Esophagus squamous epithelium (tissue), 4 donors: Measurements from ENCODE around the gene CER1.

Experiments used
- POLR2A ChIP-seq, 4 donors: fragments of 450-650 bp; IDR thresholded peaks; one replicate each; pipeline ENCODE4 v1.6.1; 2017; ENCODE audit warnings: antibody characterized with exemption in 4 of 4, mild to moderate bottlenecking in 4 of 4, moderate library complexity in 3 of 4
- TF ChIP-seq, protein P1 (sequence below), 6 experiments: fragments of 450-650 bp in 4 of 6; fragments of 200-600 bp in 2 of 6; sonication (generic) in 2 of 6; IDR thresholded peaks; one replicate each; pipeline ENCODE4 v1.5.1; 2016 to 2019; ENCODE audit warnings: antibody characterized with exemption in 6 of 6, mild to moderate bottlenecking in 4 of 6, moderate library complexity in 4 of 6

DNA sequence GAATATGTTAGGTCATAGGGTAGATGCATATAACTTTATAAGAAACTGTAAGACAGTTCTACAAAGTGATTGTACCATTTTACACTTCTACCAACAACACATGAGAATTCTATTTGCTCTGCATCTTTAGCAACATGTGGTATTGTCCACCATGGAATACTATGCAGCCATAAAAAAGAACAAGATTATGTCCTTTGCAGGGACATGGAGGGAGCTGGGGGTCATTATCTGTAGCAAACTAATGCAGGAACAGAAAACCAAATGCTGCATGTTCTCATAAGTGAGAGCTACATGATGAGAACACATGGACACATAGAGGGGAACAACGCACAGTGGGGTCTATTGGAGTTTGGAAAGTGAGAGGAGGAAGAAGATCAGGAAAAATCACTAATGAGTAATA is 22.2 kb upstream of the CER1 start:
- TF ChIP-seq, protein P1, sequence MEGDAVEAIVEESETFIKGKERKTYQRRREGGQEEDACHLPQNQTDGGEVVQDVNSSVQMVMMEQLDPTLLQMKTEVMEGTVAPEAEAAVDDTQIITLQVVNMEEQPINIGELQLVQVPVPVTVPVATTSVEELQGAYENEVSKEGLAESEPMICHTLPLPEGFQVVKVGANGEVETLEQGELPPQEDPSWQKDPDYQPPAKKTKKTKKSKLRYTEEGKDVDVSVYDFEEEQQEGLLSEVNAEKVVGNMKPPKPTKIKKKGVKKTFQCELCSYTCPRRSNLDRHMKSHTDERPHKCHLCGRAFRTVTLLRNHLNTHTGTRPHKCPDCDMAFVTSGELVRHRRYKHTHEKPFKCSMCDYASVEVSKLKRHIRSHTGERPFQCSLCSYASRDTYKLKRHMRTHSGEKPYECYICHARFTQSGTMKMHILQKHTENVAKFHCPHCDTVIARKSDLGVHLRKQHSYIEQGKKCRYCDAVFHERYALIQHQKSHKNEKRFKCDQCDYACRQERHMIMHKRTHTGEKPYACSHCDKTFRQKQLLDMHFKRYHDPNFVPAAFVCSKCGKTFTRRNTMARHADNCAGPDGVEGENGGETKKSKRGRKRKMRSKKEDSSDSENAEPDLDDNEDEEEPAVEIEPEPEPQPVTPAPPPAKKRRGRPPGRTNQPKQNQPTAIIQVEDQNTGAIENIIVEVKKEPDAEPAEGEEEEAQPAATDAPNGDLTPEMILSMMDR (IDR thresholded peaks at IDR 0.05) = no peak
- no peak for TF ChIP-seq POLR2A (IDR thresholded peaks at IDR 0.05)
